Trophoblast cell (in vitro differentiated cells and primary cell): Measurements from ENCODE around the gene AOPEP.

Source experiments
- DNase-seq, 2 donors: peaks; one replicate each; pipeline ENCODE4 v3.0.0-alpha.2; 2016
- H2AFZ ChIP-seq: 2 replicates; pipeline ENCODE4 v1.6.1; 2013; ENCODE audit warnings: low read length, moderate library complexity, mild to moderate bottlenecking; ENCODE audit not compliant: insufficient read depth, poor library complexity
- H2AK5ac ChIP-seq: 2 replicates; pipeline ENCODE4 v1.6.1; 2013; ENCODE audit warnings: mild to moderate bottlenecking, low read length
- H2BK120ac ChIP-seq: 2 replicates; pipeline ENCODE4 v1.6.1; 2013; ENCODE audit warnings: low read length, mild to moderate bottlenecking, moderate library complexity; ENCODE audit not compliant: insufficient read depth, poor library complexity
- H2BK12ac ChIP-seq: 2 replicates; pipeline ENCODE4 v1.6.1; 2013; ENCODE audit warnings: mild to moderate bottlenecking, low read length, moderate library complexity
- H2BK5ac ChIP-seq: 2 replicates; pipeline ENCODE4 v1.6.1; 2013; ENCODE audit warnings: low read length, low read depth, moderate library complexity, mild to moderate bottlenecking; ENCODE audit not compliant: poor library complexity
- H3K14ac ChIP-seq: 2 replicates; pipeline ENCODE4 v1.6.1; 2013; ENCODE audit warnings: mild to moderate bottlenecking, low read length
- H3K18ac ChIP-seq: 2 replicates; pipeline ENCODE4 v1.6.1; 2013; ENCODE audit warnings: mild to moderate bottlenecking, low read length
- H3K23ac ChIP-seq: 2 replicates; pipeline ENCODE4 v1.6.1; 2013; ENCODE audit warnings: low read length
- H3K27ac ChIP-seq: 2 replicates; pipeline ENCODE4 v1.5.1; 2013; ENCODE audit warnings: low read depth, mild to moderate bottlenecking, inconsistent platforms, low read length, moderate library complexity
- H3K27me3 ChIP-seq: 2 replicates; pipeline ENCODE4 v1.6.1; 2013; ENCODE audit warnings: inconsistent platforms, mild to moderate bottlenecking, low read length, moderate library complexity; ENCODE audit not compliant: insufficient read depth
- H3K36me3 ChIP-seq, 2 experiments: 1 replicate in 1 of 2; 2 replicates in 1 of 2; pipeline ENCODE4 v1.6.1; 2013; ENCODE audit warnings: low read length in 2 of 2, mild to moderate bottlenecking in 2 of 2, moderate library complexity in 1 of 2; ENCODE audit not compliant: insufficient read depth in 2 of 2, control insufficient read depth in 1 of 2
- H3K4ac ChIP-seq: 2 replicates; pipeline ENCODE4 v1.6.1; 2013; ENCODE audit warnings: low read depth, mild to moderate bottlenecking, low read length, moderate library complexity
- H3K4me1 ChIP-seq, 2 experiments: 1 replicate in 1 of 2; 2 replicates in 1 of 2; pipeline ENCODE4 v1.6.1; 2013; ENCODE audit warnings: low read length in 2 of 2, mild to moderate bottlenecking in 2 of 2, moderate library complexity in 1 of 2; ENCODE audit not compliant: insufficient read depth in 2 of 2, control insufficient read depth in 1 of 2
- H3K4me2 ChIP-seq: 2 replicates; pipeline ENCODE4 v1.6.1; 2013; ENCODE audit warnings: inconsistent platforms, mild to moderate bottlenecking, low read length, moderate library complexity
- H3K4me3 ChIP-seq: 2 replicates; pipeline ENCODE4 v1.5.1; 2013; ENCODE audit warnings: mild to moderate bottlenecking, low read depth, low read length, inconsistent platforms
- H3K79me1 ChIP-seq: one replicate; pipeline ENCODE4 v1.6.1; 2013; ENCODE audit warnings: low read length
- H3K79me2 ChIP-seq: 2 replicates; pipeline ENCODE4 v1.6.1; 2013; ENCODE audit warnings: low read length, mild to moderate bottlenecking; ENCODE audit not compliant: control insufficient read depth, insufficient read depth, poor library complexity
- H3K9ac ChIP-seq: 2 replicates; pipeline ENCODE4 v1.6.1; 2013; ENCODE audit warnings: mild to moderate bottlenecking, low read length
- H3K9me3 ChIP-seq: 2 replicates; pipeline ENCODE4 v1.6.1; 2013; ENCODE audit warnings: low read depth, mild to moderate bottlenecking, control low read depth, inconsistent platforms, low read length; ENCODE audit not compliant: insufficient read depth
- H4K12ac ChIP-seq: 2 replicates; pipeline ENCODE4 v1.6.1; 2013; ENCODE audit warnings: low read depth, mild to moderate bottlenecking, low read length, moderate library complexity
- H4K8ac ChIP-seq: 2 replicates; pipeline ENCODE4 v1.6.1; 2013; ENCODE audit warnings: low read depth, mild to moderate bottlenecking, low read length, moderate library complexity
- H4K91ac ChIP-seq: one replicate; pipeline ENCODE4 v1.6.1; 2013; ENCODE audit warnings: low read depth, mild to moderate bottlenecking, low read length, moderate library complexity
- WGBS: extraction: QIAGEN DNeasy Blood & Tissue Kit; methylation state at CpG from one replicate; pipeline ENCODE4 v1.1.7; 2013; ENCODE audit warnings: missing lambda C conversion rate; ENCODE audit not compliant: insufficient read length, insufficient coverage; ENCODE audit errors: extremely low coverage; 5-methylcytosine and 5-hydroxymethylcytosine counted together

AOPEP gene

GRCh38 chr9:94949370-94949769 is 222.9 kb downstream of the AOPEP start:
- H3K27ac ChIP-seq: no peak overlapping the region
- H3K9me3 ChIP-seq: no peaks in the 10 kb centered on the region
- H2BK12ac ChIP-seq: no peak overlapping the region
- H4K12ac ChIP-seq: no peak overlapping the region
- no peak overlapping the region for H3K4me2 ChIP-seq
- no peaks in the 10 kb centered on the region for H3K36me3 ChIP-seq
- H3K79me2 ChIP-seq: no peaks in the 10 kb centered on the region
- no peak overlapping the region for H3K18ac ChIP-seq
- H3K4me1 ChIP-seq: peaks cover 23 to 32% of the 10 kb centered on the region in 2 experiments
- H3K23ac ChIP-seq: no peak overlapping the region
- H3K4me3 ChIP-seq: no peak overlapping the region
- no peak overlapping the region for H3K9ac ChIP-seq
- no peak overlapping the region for H3K14ac ChIP-seq
- no CpG with 5 or more reads among the region's 5 CpGs for WGBS
- peaks cover 1% of the 10 kb centered on the region for H3K79me1 ChIP-seq
- no peak overlapping the region for H2BK5ac ChIP-seq
- no peak overlapping the region for H2AFZ ChIP-seq
- no peak for DNase-seq
- H2AK5ac ChIP-seq: no peak overlapping the region
- H4K91ac ChIP-seq: no peak overlapping the region
- H3K27me3 ChIP-seq: no peaks in the 10 kb centered on the region
- no peak overlapping the region for H4K8ac ChIP-seq
- no peak overlapping the region for H3K4ac ChIP-seq
- no peak overlapping the region for H2BK120ac ChIP-seq

- no peak for DNase-seq
- no peaks in the 10 kb centered on the region for H3K79me2 ChIP-seq
- H2BK12ac ChIP-seq: no peak overlapping the region
- no peak overlapping the region for H4K91ac ChIP-seq
- H3K4me1 ChIP-seq: peaks cover 23 to 32% of the 10 kb centered on the region in 2 experiments
- H3K18ac ChIP-seq: no peak overlapping the region
- H3K4me2 ChIP-seq: no peak overlapping the region
- no peaks in the 10 kb centered on the region for H3K36me3 ChIP-seq
- no peaks in the 10 kb centered on the region for H3K9me3 ChIP-seq
- H3K4me3 ChIP-seq: no peak overlapping the region
- H2AFZ ChIP-seq: no peak overlapping the region
- H3K23ac ChIP-seq: no peak overlapping the region
- H2BK120ac ChIP-seq: no peak overlapping the region
- H3K79me1 ChIP-seq: peaks cover 1% of the 10 kb centered on the region
- H4K8ac ChIP-seq: no peak overlapping the region
- no peak overlapping the region for H2BK5ac ChIP-seq
- no peak overlapping the region for H4K12ac ChIP-seq
- H3K14ac ChIP-seq: no peak overlapping the region
- H2AK5ac ChIP-seq: no peak overlapping the region
- H3K9ac ChIP-seq: no peak overlapping the region
- no CpG with 5 or more reads among the region's 4 CpGs for WGBS
- no peak overlapping the region for H3K4ac ChIP-seq
- no peaks in the 10 kb centered on the region for H3K27me3 ChIP-seq
- no peak overlapping the region for H3K27ac ChIP-seq
These were observed 223.6 kb downstream of the AOPEP start for GRCh38 chr9:94950040-94950578.

GRCh38 chr9:94950579-94951323 is 224.3 kb downstream of the AOPEP start:
- Histone ChIP-seq H3K4me2 (no peak overlapping the region), H3K4me1 (peaks cover 20 to 27% of the 10 kb centered on the region in 2 experiments), H3K4me3 (no peak overlapping the region), H3K27ac (no peak overlapping the region), H4K12ac (no peak overlapping the region), H2BK120ac (no peak overlapping the region), H4K8ac (no peak overlapping the region), H2BK12ac (no peak overlapping the region), H4K91ac (no peak overlapping the region), H3K27me3 (no peaks in the 10 kb centered on the region), H3K9me3 (no peaks in the 10 kb centered on the region), H2AFZ (no peak overlapping the region), H3K9ac (no peak overlapping the region), H3K36me3 (no peaks in the 10 kb centered on the region), H3K18ac (no peak overlapping the region), H3K14ac (no peak overlapping the region), H2AK5ac (no peak overlapping the region), H2BK5ac (no peak overlapping the region), H3K79me2 (no peaks in the 10 kb centered on the region), H3K23ac (no peak overlapping the region), H3K79me1 (peaks cover 1% of the 10 kb centered on the region), H3K4ac (no peak overlapping the region)
- peak; percentile 90 to 95 for DNase-seq
- WGBS: no CpG with 5 or more reads among the region's 7 CpGs

GRCh38 chr9:94951324-94952135 is 225.0 kb downstream of the AOPEP start:
- no peak overlapping the region for H4K91ac ChIP-seq
- H3K4ac ChIP-seq: no peak overlapping the region
- WGBS: no CpG with 5 or more reads among the region's 5 CpGs
- H3K9me3 ChIP-seq: no peaks in the 10 kb centered on the region
- H3K36me3 ChIP-seq: no peaks in the 10 kb centered on the region
- no peak overlapping the region for H2BK120ac ChIP-seq
- H3K27me3 ChIP-seq: no peaks in the 10 kb centered on the region
- no peak overlapping the region for H3K18ac ChIP-seq
- no peak overlapping the region for H3K9ac ChIP-seq
- no peak overlapping the region for H2AK5ac ChIP-seq
- H3K23ac ChIP-seq: no peak overlapping the region
- no peak overlapping the region for H4K12ac ChIP-seq
- no peak overlapping the region for H3K4me2 ChIP-seq
- no peak overlapping the region for H2AFZ ChIP-seq
- no peaks in the 10 kb centered on the region for H3K79me2 ChIP-seq
- DNase-seq: no peak
- H3K4me3 ChIP-seq: no peak overlapping the region
- H3K79me1 ChIP-seq: peaks cover 1% of the 10 kb centered on the region
- H2BK12ac ChIP-seq: no peak overlapping the region
- H4K8ac ChIP-seq: no peak overlapping the region
- no peak overlapping the region for H3K14ac ChIP-seq
- H2BK5ac ChIP-seq: no peak overlapping the region
- H3K27ac ChIP-seq: no peak overlapping the region
- peaks cover 18 to 22% of the 10 kb centered on the region in 2 experiments for H3K4me1 ChIP-seq
